GM10266 (cell line): Measurements from ENCODE around the gene MAPRE2.

Experiments used
- DNase-seq: peaks from one replicate; pipeline ENCODE4 v3.0.0; 2012; ENCODE audit errors: extremely low spot score
- CTCF ChIP-seq: IDR thresholded peaks from 2 replicates; pipeline ENCODE4 v1.5.1; 2012; ENCODE audit warnings: mild to moderate bottlenecking, low read depth; ENCODE audit not compliant: control insufficient read depth, insufficient read depth; ENCODE audit errors: missing control alignments

MAPRE2 gene

GRCh38 chr18:35040988-35041814 is at the start of gene MAPRE2:
TSS of gene MAPRE2 (plus strand) at chr18:35041413. CDS start at chr18:35041540, 127 bp downstream.
- no peak for TF ChIP-seq CTCF

DNA sequence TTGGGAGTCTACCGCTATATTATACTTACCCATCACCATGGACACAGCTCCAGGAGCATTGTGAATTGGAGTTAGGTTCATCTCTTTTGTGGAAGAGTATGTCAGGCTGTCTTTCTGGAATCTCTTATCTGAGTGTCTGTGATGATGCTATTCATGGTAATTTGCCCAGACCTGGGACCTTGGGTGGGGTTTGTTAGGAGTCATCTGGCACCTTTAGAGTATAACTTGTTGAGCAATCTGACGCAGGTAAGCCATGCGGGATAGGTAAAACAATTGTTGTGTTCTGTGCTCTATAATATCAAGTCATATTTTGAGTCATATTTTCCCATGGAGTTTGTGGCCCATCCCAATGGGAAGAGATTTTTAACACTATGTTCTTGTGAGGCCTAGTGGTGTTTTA is 49.7 kb upstream of the MAPRE2 start:
- TF ChIP-seq CTCF: no peak

More at GRCh38 chr18:35040988-35041814, at the start of gene MAPRE2:
- DNase-seq: peak; percentile 92

DNA sequence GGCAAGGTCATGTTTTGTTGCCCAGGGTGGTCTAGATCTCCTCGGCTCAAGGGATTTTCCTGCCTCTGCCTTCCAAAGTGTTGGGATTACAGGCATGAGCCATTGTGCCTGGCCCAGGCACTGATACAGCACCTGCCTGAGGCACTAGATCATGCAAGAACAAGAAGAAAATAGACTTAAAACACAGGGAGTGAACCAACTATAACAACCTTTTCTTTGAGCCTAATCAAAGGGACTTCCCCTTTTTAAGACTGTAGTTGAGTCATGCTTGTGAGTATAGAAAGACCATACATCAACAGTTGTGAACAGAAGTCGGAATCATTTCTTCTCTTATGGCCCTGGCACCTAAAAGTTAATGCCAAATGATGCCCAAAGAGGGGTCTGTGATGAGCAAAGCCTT is 47.9 kb upstream of the MAPRE2 start:
- TF ChIP-seq CTCF: no peak
- DNase-seq: no peak

More for the DNA sequence above, 49.7 kb upstream of the MAPRE2 start:
- no peak for DNase-seq

- DNase-seq: no peak
- TF ChIP-seq CTCF: no peak
Observed at GRCh38 chr18:34995746-34996145, 45.5 kb upstream of the MAPRE2 start.

GRCh38 chr18:34998661-34999060 is 42.6 kb upstream of the MAPRE2 start:
- TF ChIP-seq CTCF: no peak
- DNase-seq: no peak

DNA sequence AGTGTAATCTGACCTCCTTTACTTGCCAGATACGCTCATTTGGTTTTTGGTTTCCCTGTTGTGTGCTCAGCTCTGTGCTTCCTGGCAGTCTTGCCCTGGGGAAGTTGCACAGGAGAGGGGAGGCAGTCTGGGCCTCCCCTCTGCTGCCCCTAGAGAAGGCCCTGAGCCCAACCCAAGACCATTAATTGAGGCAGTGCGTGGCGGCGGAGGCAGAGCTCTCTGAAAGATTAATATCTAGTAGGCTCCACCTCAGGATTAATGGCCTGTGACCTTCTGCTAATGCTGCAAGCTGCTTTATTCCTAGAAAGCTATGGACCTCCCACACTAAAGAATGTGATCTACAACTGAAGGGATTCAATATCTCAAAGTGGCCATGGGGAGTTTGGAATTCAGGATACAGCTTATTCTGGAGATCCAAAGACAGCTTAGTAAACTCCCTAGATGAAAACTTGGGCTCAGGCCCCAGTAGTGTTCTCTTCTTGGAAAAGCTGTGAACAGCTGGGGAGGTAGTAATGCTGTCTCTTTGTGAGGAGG is 41.4 kb upstream of the MAPRE2 start:
- no peak for DNase-seq
- no peak for TF ChIP-seq CTCF

GRCh38 chr18:35000457-35000856 is 40.8 kb upstream of the MAPRE2 start:
- DNase-seq: no peak
- no peak for TF ChIP-seq CTCF
